ENCODE measurements around the gene ELOVL5.
A peak's percentile ranks its signal among the peaks of the same experiment; 100 is the strongest.

GRCh38 chr6:53347921-53348370 is 804 bp downstream of the ELOVL5 start:
- TF ChIP-seq EZH2 (IDR thresholded peaks at IDR 0.05) (peak; percentile 41), CTCF (IDR thresholded peaks at IDR 0.05) (no peak), EZH2phosphoT487 (IDR thresholded peaks at IDR 0.05) (no peak)

Data from neural progenitor cell (in vitro differentiated cells).